COR-L47 (cell line): ENCODE results near the gene PLK2.

Experiments
- DNase-seq: peaks from one replicate; lab custom pipeline; 2025; lab: John Stamatoyannopoulos, UW

Gene PLK2

GRCh38 chr5:58460002-58460731, at the start of gene PLK2:
TSS of gene PLK2 (minus strand) at chr5:58460086. CDS start at chr5:58459959, 127 bp downstream.
- DNase-seq: peak; percentile 88

- DNase-seq: no peak
Observed at GRCh38 chr5:58507715-58508114, 47.8 kb upstream of the PLK2 start.

GRCh38 chr5:58505971-58506640, 46.2 kb upstream of the PLK2 start:
- no peak for DNase-seq

- no peak for DNase-seq
Observed at GRCh38 chr5:58505502-58505901, 45.6 kb upstream of the PLK2 start.

GRCh38 chr5:58504766-58505165, 44.9 kb upstream of the PLK2 start:
- no peak for DNase-seq

- DNase-seq: peak; percentile 61
Observed at GRCh38 chr5:58503390-58504046, 43.6 kb upstream of the PLK2 start.

- DNase-seq: peak; percentile 33
Observed at GRCh38 chr5:58501778-58502417, 42.0 kb upstream of the PLK2 start.

GRCh38 chr5:58499941-58500340, 40.1 kb upstream of the PLK2 start:
- no peak for DNase-seq

- DNase-seq: no peak
Observed at GRCh38 chr5:58499231-58499630, 39.3 kb upstream of the PLK2 start.

GRCh38 chr5:58498340-58498942, 38.6 kb upstream of the PLK2 start:
- DNase-seq: no peak

- DNase-seq: no peak
Observed at GRCh38 chr5:58497921-58498320, 38.0 kb upstream of the PLK2 start.

GRCh38 chr5:58497386-58497785, 37.5 kb upstream of the PLK2 start:
- DNase-seq: no peak

- no peak for DNase-seq
Observed at GRCh38 chr5:58496488-58496887, 36.6 kb upstream of the PLK2 start.

GRCh38 chr5:58493141-58493540, 33.3 kb upstream of the PLK2 start:
- no peak for DNase-seq

GRCh38 chr5:58491216-58491892, 31.5 kb upstream of the PLK2 start, which contains the start of gene GAPT:
TSS of gene GAPT (plus strand) at chr5:58491435. CDS start at chr5:58494537, 3,102 bp downstream.
- DNase-seq: no peak

GRCh38 chr5:58490402-58491050, 30.6 kb upstream of the PLK2 start:
- DNase-seq: no peak

- no peak for DNase-seq
Observed at GRCh38 chr5:58486290-58486689, 26.4 kb upstream of the PLK2 start.

GRCh38 chr5:58484505-58484904, 24.6 kb upstream of the PLK2 start:
- DNase-seq: no peak

- no peak for DNase-seq
Observed at GRCh38 chr5:58482536-58482935, 22.6 kb upstream of the PLK2 start.

- no peak for DNase-seq
Observed at GRCh38 chr5:58481828-58482227, 21.9 kb upstream of the PLK2 start.

GRCh38 chr5:58481066-58481676, 21.3 kb upstream of the PLK2 start:
- no peak for DNase-seq
